Activated naive CD8-positive, alpha-beta T cell treated with anti-CD3 and anti-CD28 coated beads, Interleukin-2, amount 50 U/mL, for 24 hours (primary cell): ENCODE data around the gene FCGR3B.
"Not testable (repeated sequence)": the region's sequence is repeated elsewhere in the genome, so short reads cannot be mapped to it uniquely, and the experiment has no call there.

ENCODE experiments used
- ATAC-seq: fragments of 150-1000 bp; cut with Tn5 transposase; one replicate; pipeline ENCODE4 v1.10.0; 2021
- DNase-seq: peaks from one replicate; pipeline ENCODE4 v3.0.0; 2021
- H3K27ac Mint-ChIP-seq: one replicate; pipeline ENCODE4 v1.8.0; 2021; ENCODE audit warnings: mild to moderate bottlenecking, mixed read lengths
- H3K27me3 Mint-ChIP-seq: one replicate; pipeline ENCODE4 v1.8.0; 2021; ENCODE audit warnings: mixed read lengths
- H3K36me3 Mint-ChIP-seq: one replicate; pipeline ENCODE4 v1.8.0; 2021; ENCODE audit warnings: low read depth, mixed read lengths
- H3K4me1 Mint-ChIP-seq: one replicate; pipeline ENCODE4 v1.8.0; 2021; ENCODE audit warnings: mixed read lengths
- H3K4me3 Mint-ChIP-seq: one replicate; pipeline ENCODE4 v1.8.0; 2021; ENCODE audit warnings: mild to moderate bottlenecking, moderate library complexity, mixed read lengths
- H3K9me3 Mint-ChIP-seq: one replicate; pipeline ENCODE4 v1.8.0; 2021; ENCODE audit warnings: mixed read lengths

The FCGR3B gene

GRCh38 chr1:161623401-161624051 lies 7.5 kb downstream of the FCGR3B start:
- H3K27ac Mint-ChIP-seq, H3K9me3 Mint-ChIP-seq, DNase-seq, H3K27me3 Mint-ChIP-seq, H3K36me3 Mint-ChIP-seq: not testable (repeated sequence)
- H3K4me3 Mint-ChIP-seq: peak overlapping the region; percentile 30
- peaks cover 48% of the 10 kb centered on the region for H3K4me1 Mint-ChIP-seq
- ATAC-seq: peak; percentile 29

- ATAC-seq: peak; percentile 24
- peak overlapping the region; percentile 92 for H3K27ac Mint-ChIP-seq
- not testable (repeated sequence) for DNase-seq, H3K27me3 Mint-ChIP-seq, H3K9me3 Mint-ChIP-seq, H3K36me3 Mint-ChIP-seq
- H3K4me1 Mint-ChIP-seq: peaks cover 48% of the 10 kb centered on the region
- H3K4me3 Mint-ChIP-seq: peak overlapping the region; percentile 89
These were observed 8.9 kb downstream of the FCGR3B start for GRCh38 chr1:161622054-161622453.

- H3K4me3 Mint-ChIP-seq: peak overlapping the region; percentile 89
- H3K36me3 Mint-ChIP-seq: not testable (repeated sequence)
These were observed 9.6 kb downstream of the FCGR3B start for GRCh38 chr1:161621181-161622000.

GRCh38 chr1:161620399-161620798 lies 10.6 kb downstream of the FCGR3B start:
- not testable (repeated sequence) for H3K9me3 Mint-ChIP-seq, H3K36me3 Mint-ChIP-seq, H3K27ac Mint-ChIP-seq, ATAC-seq, H3K27me3 Mint-ChIP-seq, DNase-seq
- H3K4me1 Mint-ChIP-seq: peaks cover 39% of the 10 kb centered on the region
- H3K4me3 Mint-ChIP-seq: peak overlapping the region; percentile 89

More at GRCh38 chr1:161621181-161622000, 9.6 kb downstream of the FCGR3B start:
- not testable (repeated sequence) for H3K27me3 Mint-ChIP-seq, H3K9me3 Mint-ChIP-seq
- DNase-seq (peak; percentile 90), ATAC-seq (peak; percentile 89)
- Mint-ChIP-seq H3K4me1 (peaks cover 42% of the 10 kb centered on the region), H3K27ac (peak overlapping the region; percentile 92)

- ATAC-seq, DNase-seq, H3K27me3 Mint-ChIP-seq, H3K36me3 Mint-ChIP-seq, H3K27ac Mint-ChIP-seq, H3K4me3 Mint-ChIP-seq, H3K9me3 Mint-ChIP-seq: not testable (repeated sequence)
- peaks cover 26% of the 10 kb centered on the region for H3K4me1 Mint-ChIP-seq
These were observed 12.5 kb downstream of the FCGR3B start for GRCh38 chr1:161618517-161618916.

DNA sequence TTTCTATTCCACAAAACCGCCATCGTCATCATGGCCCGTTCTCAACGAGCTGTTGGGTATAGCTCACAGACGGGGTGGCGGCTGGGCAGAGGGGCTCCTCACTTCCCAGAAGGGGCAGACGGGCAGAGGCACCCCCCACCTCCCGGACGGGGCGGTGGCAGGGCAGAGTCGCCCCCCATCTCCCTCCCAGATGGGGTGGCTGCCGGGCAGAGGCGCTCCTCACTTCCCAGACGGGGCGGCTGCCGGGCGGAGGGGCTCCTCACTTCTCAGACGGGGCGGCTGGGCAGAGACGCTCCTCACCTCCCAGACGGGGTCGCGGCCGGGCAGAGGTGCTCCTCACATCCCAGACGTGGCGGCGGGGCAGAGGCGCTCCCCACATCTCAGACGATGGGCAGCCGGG lies 14.6 kb downstream of the FCGR3B start:
- ATAC-seq, H3K4me3 Mint-ChIP-seq, H3K36me3 Mint-ChIP-seq, H3K27ac Mint-ChIP-seq, H3K27me3 Mint-ChIP-seq, DNase-seq, H3K9me3 Mint-ChIP-seq: not testable (repeated sequence)
- peaks cover 26% of the 10 kb centered on the region for H3K4me1 Mint-ChIP-seq

DNA sequence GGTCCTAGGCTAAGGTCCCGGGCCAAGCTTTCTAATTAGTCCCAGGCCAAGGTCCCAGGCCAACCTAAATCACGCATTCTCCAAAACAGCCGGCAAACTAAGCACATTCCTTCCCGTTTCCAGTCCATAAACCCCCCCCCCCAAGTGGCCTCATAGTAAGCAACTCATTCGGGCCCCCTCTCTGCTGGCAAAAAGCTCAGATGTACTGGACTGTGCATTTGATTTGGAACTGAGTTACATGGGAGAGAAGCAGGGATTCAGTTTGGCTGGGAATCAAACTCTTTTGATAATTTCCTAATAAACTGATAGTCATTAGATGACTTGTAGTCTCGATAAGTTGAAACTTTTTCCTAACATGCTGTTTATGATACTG lies 17.8 kb downstream of the FCGR3B start:
- not testable (repeated sequence) for H3K9me3 Mint-ChIP-seq, ATAC-seq, H3K36me3 Mint-ChIP-seq, DNase-seq
- Mint-ChIP-seq H3K27ac (peak overlapping the region; percentile 87), H3K4me3 (peak overlapping the region; percentile 87), H3K27me3 (peaks cover 13% of the 10 kb centered on the region), H3K4me1 (peaks cover 18% of the 10 kb centered on the region)

- not testable (repeated sequence) for H3K9me3 Mint-ChIP-seq, H3K36me3 Mint-ChIP-seq
- ATAC-seq: peak; percentile 93
- H3K27me3 Mint-ChIP-seq: peaks cover 17% of the 10 kb centered on the region
- peak overlapping the region; percentile 87 for H3K27ac Mint-ChIP-seq
- DNase-seq: peak; percentile 90
- peak overlapping the region; percentile 87 for H3K4me3 Mint-ChIP-seq
- peaks cover 18% of the 10 kb centered on the region for H3K4me1 Mint-ChIP-seq
These were observed 18.4 kb downstream of the FCGR3B start for GRCh38 chr1:161612322-161613141.

DNA sequence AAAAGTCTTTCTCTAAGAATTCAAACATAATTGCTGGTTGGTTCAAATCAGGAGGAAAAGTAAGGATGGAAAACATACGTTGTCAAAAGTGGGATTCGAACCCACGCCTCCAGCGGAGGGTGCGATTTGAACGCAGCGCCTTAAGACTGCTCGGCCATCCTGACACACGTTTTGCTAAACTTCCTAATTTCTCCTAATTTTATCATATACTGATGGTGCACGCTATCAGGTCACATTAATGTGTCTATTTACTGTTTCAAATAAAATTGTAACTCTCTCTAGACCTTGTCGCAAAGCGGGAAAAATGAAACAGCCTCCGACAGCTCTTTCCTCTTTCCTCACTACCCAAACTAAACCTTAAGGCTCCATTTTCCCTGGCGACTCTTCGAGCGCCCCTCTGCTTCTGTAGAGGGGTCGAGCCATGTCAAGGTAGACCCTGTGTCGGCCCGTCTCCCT lies 19.1 kb downstream of the FCGR3B start:
- peak; percentile 1 for ATAC-seq
- H3K36me3 Mint-ChIP-seq, H3K9me3 Mint-ChIP-seq: not testable (repeated sequence)
- peaks cover 17% of the 10 kb centered on the region for H3K27me3 Mint-ChIP-seq
- peak overlapping the region; percentile 87 for H3K4me3 Mint-ChIP-seq
- peaks cover 18% of the 10 kb centered on the region for H3K4me1 Mint-ChIP-seq
- DNase-seq: peak; percentile 58
- H3K27ac Mint-ChIP-seq: peak overlapping the region; percentile 87

GRCh38 chr1:161610198-161610597 lies 20.8 kb downstream of the FCGR3B start:
- Mint-ChIP-seq H3K4me1 (peaks cover 18% of the 10 kb centered on the region), H3K27me3 (peaks cover 19% of the 10 kb centered on the region)
- H3K27ac Mint-ChIP-seq, DNase-seq, H3K4me3 Mint-ChIP-seq, H3K36me3 Mint-ChIP-seq, ATAC-seq, H3K9me3 Mint-ChIP-seq: not testable (repeated sequence)

GRCh38 chr1:161606541-161607336 lies 24.2 kb downstream of the FCGR3B start:
- not testable (repeated sequence) for H3K27ac Mint-ChIP-seq, H3K36me3 Mint-ChIP-seq, ATAC-seq

DNA sequence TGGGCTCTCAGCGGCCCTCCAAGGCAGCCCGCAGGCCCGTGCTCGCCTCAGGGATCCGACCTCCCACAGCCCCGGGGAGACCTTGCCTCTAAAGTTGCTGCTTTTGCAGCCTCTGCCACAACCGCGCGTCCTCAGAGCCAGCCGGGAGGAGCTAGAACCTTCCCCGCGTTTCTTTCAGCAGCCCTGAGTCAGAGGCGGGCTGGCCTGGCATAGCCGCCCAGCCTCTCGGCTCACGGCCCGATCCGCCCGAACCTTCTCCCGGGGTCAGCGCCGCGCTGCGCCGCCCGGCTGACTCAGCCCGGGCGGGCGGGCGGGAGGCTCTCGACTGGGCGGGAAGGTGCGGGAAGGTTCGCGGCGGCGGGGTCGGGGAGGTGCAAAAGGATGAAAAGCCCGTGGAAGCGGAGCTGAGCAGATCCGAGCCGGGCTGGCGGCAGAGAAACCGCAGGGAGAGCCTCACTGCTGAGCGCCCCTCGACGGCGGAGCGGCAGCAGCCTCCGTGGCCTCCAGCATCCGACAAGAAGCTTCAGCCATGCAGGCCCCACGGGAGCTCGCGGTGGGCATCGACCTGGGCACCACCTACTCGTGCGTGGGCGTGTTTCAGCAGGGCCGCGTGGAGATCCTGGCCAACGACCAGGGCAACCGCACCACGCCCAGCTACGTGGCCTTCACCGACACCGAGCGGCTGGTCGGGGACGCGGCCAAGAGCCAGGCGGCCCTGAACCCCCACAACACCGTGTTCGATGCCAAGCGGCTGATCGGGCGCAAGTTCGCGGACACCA lies 25.0 kb downstream of the FCGR3B start:
- peak; percentile 35 for DNase-seq
- peaks cover 35% of the 10 kb centered on the region for H3K27me3 Mint-ChIP-seq
- ATAC-seq: peak; percentile 71
- H3K9me3 Mint-ChIP-seq, H3K4me3 Mint-ChIP-seq, H3K36me3 Mint-ChIP-seq, H3K27ac Mint-ChIP-seq, H3K4me1 Mint-ChIP-seq: not testable (repeated sequence)

More at GRCh38 chr1:161606541-161607336, 24.2 kb downstream of the FCGR3B start:
- H3K4me1 Mint-ChIP-seq, H3K4me3 Mint-ChIP-seq, H3K9me3 Mint-ChIP-seq, DNase-seq: not testable (repeated sequence)
- peaks cover 35% of the 10 kb centered on the region for H3K27me3 Mint-ChIP-seq

- not testable (repeated sequence) for H3K4me3 Mint-ChIP-seq, H3K4me1 Mint-ChIP-seq, DNase-seq, ATAC-seq, H3K36me3 Mint-ChIP-seq, H3K27ac Mint-ChIP-seq, H3K9me3 Mint-ChIP-seq
- peaks cover 31% of the 10 kb centered on the region for H3K27me3 Mint-ChIP-seq
These were observed 26.0 kb downstream of the FCGR3B start for GRCh38 chr1:161605024-161605423.
